ENCODE measurements around the gene SLAMF9.
A peak's percentile ranks its signal among the peaks of the same experiment; 100 is the strongest.

The SLAMF9 gene

DNA sequence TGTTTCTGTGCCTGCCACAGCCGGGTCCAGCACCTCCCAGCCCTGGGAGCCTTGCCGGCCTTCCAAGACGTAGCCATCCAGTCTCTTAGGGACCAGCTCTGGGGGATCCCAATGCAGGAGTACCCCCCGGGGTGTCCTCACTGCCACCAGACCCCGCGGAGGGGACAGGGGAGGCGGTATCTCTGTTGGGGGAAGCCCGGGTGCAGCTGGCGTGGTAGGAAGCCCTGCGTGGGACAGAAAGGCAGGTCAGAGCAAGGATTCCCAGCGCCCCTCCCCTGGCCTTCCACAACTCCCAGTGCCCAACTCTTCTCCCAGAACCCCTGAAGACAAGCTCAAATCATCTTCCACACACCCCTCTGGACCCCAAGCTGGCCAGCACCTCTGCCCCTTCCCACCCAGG, 23.8 kb downstream of the SLAMF9 start:
- H3K4me3 ChIP-seq (ENCODE audit: low read depth, low read length) = no peak overlapping the region
- TF ChIP-seq, protein P1, sequence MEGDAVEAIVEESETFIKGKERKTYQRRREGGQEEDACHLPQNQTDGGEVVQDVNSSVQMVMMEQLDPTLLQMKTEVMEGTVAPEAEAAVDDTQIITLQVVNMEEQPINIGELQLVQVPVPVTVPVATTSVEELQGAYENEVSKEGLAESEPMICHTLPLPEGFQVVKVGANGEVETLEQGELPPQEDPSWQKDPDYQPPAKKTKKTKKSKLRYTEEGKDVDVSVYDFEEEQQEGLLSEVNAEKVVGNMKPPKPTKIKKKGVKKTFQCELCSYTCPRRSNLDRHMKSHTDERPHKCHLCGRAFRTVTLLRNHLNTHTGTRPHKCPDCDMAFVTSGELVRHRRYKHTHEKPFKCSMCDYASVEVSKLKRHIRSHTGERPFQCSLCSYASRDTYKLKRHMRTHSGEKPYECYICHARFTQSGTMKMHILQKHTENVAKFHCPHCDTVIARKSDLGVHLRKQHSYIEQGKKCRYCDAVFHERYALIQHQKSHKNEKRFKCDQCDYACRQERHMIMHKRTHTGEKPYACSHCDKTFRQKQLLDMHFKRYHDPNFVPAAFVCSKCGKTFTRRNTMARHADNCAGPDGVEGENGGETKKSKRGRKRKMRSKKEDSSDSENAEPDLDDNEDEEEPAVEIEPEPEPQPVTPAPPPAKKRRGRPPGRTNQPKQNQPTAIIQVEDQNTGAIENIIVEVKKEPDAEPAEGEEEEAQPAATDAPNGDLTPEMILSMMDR (IDR thresholded peaks at IDR 0.05; ENCODE audit: borderline replicate concordance, insufficient read depth, low read depth, low read length) = no peak

DNA sequence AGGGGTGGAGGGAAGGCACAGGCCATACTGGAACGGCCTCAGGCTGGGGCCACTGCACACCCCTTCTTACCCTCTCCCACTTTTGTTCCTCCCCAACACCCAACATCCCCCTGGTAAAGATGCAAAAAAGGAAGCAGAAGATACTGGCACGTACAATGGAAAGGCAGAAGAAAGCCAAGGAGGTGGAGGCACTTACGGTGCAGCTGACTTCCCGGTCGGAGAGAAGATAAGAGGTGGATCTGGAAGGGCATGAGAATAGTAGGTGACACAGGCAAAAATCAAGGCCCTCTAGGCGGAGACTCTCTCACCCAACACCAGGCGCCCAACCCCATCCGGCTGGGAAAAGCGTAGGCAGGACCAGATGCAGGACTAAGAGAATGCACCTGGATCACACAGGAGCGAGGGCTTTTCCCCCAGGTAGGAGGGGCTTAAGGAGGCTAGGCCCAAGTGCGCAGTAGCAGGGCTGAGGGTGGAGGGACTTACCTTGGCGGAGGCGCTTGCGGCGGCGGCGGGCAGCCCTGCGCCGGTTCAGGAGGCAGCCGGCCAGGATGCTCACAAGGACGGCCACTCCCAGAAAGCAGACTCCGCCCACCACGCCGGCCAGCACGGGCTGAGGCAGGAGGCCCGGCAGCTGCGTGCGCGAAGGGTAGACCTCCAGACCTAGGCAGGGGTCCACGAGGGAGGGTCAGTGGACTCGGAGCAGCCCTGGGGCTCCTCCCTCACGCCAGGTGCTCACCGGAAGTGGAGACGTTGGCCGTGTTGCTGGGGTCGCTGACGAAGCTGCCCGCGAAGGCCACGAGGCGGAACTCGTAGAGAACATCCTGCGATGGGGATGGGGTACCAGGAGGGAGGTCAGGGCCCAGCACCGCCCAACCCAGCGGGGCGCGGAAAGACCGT, 24.6 kb downstream of the SLAMF9 start:
- H3K4me3 ChIP-seq (ENCODE audit: low read depth, low read length) = no peak overlapping the region
- TF ChIP-seq, protein P1 (IDR thresholded peaks at IDR 0.05; ENCODE audit: borderline replicate concordance, insufficient read depth, low read depth, low read length) = no peak

DNA sequence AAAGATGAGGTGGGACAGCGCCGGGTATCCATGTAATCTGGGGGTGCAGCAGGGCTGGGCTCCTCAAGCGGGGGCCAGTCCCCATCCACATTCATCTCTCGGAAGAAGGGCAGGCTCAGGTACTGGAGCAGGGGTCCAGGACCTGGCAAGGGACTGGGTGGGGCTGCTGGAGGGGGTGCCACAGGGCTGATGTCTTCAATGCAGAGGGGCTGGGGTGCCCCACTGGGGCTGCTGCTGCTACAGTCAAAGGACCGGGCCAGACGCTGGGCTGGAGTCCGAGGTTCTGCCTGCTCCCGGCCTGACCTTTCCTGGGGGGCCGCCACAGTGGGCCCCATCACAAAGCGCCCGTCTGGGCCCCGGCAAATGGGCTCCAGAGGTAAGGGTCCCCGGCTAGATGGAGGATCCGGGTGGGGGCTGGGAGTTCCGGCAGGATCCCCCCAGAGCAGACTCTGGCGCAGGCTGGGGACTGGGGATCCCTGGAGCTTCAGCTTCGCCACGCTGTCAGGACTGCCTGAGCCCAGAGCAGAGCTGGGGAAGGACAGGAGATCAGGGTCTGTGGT, 25.5 kb downstream of the SLAMF9 start:
- H3K4me3 ChIP-seq (ENCODE audit: low read depth, low read length) = no peak overlapping the region
- TF ChIP-seq, protein P1 (IDR thresholded peaks at IDR 0.05; ENCODE audit: borderline replicate concordance, insufficient read depth, low read depth, low read length) = no peak

DNA sequence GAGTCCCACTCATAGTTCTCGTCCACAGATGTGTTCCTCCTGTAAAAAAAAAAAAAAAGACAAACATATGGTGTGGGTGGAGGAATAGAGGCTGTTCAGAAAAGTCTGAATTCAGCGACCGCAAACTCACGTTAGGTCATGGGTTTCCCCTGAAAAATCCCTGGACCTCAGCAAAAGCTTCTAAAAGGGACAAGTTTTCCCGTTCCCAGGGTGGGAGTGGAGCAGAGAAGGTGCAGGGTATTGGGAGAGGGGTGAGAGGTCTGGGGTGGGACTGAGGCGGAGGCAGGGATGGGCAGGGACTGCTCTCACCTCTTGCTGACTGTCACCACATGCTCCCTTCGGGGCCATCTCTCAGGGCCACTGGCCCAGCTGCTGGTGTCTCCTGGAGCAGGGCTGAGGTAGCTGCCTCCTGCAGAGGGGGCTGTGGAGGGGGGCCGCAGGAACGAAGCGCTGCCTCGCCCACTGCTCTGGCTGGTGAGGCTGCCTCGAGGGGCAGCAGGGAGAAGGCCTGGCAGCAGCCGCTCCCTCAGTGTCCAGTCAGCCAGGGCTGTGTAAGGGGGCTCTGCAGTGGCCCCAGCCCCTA, 26.1 kb downstream of the SLAMF9 start:
- H3K4me3 ChIP-seq (ENCODE audit: low read depth, low read length) = no peak overlapping the region
- TF ChIP-seq, protein P1 (IDR thresholded peaks at IDR 0.05; ENCODE audit: borderline replicate concordance, insufficient read depth, low read depth, low read length) = 0 out of 2 replicates have a peak, but pooled peaks have one; percentile 9

DNA sequence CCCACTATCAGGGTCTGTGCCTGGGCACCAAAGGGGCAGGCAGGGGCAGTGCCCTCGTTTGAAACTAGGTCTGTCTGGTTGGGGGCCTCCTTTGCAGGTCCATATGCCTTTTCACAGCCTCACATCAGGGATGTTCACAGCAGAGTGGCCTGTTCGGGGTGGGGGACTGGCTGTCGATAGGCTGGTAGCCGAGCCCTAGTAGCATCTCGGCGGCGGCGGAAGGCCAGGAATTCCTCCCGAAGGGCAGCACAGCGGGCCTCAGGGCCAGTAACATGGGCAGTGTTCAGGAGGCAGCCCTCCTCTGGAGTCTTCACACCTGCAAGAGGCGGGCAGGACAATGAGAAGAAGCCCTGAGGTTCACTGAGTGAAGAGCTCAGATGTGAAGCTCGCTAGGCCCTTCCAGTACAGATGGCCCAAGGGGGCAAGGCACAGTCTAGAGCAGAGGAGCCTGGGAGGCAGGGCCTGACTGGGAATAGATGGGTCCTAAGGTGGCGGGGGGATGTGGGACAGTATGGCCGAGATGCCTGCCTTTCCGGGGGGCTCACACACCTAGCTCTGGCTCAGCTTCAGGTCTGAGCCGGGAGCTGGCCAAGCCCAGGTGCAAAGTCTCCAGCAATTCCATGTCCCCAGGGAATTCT, 26.7 kb downstream of the SLAMF9 start:
- TF ChIP-seq, protein P1 (IDR thresholded peaks at IDR 0.05; ENCODE audit: borderline replicate concordance, insufficient read depth, low read depth, low read length) = no peak

DNA sequence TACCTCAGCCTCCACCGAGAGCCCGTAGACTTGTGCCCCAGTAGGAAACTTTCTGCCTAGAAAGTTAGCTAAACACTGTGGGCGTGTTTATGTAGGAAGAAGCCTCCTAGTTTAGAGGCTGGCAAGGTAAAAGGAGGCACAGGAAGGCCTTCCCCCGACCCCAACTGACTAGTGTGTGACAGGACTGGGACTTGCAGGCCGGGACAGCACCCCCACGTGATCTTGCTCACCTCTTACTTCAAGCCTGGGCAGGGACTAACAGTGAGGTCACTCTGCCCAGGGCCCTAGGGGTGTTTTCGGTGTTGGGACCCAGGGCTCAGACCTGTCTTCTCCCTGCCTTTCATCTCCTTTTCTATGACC, 28.3 kb downstream of the SLAMF9 start:
- peak overlapping the region; percentile 87 for H3K4me3 ChIP-seq (ENCODE audit: low read depth, low read length)

More for the DNA sequence above, 26.7 kb downstream of the SLAMF9 start:
- no peak overlapping the region for H3K4me3 ChIP-seq (ENCODE audit: low read depth, low read length)

More for the DNA sequence above, 28.3 kb downstream of the SLAMF9 start:
- TF ChIP-seq, protein P1 (IDR thresholded peaks at IDR 0.05; ENCODE audit: borderline replicate concordance, insufficient read depth, low read depth, low read length) = no peak
